NB4 (cell line): ENCODE data around the gene PDCD6IP.

ENCODE experiments used
- CTCF ChIP-seq: IDR thresholded peaks from one replicate; pipeline ENCODE4 v1.5.1; 2012; ENCODE audit warnings: low read depth, low read length
- MAX ChIP-seq: IDR thresholded peaks from 2 replicates; pipeline ENCODE4 v1.6.1; 2011; ENCODE audit warnings: low read depth, low read length
- MYC ChIP-seq: IDR thresholded peaks from 2 replicates; pipeline ENCODE4 v1.6.1; 2011; ENCODE audit warnings: low read depth, low read length
- POLR2A ChIP-seq: IDR thresholded peaks from 2 replicates; pipeline ENCODE4 v1.6.1; 2011; ENCODE audit warnings: mild to moderate bottlenecking; ENCODE audit not compliant: insufficient read length; ENCODE audit errors: extremely low read depth

- TF ChIP-seq CTCF (no peak), POLR2A (no peak), MAX (no peak), MYC (no peak)
Measured at GRCh38 chr3:33826206-33826605, 27.8 kb downstream of the PDCD6IP start.
